ENCODE measurements around the gene SSH3. TPM values are rescaled to one million over a fixed set of nuclear protein-coding genes. Genes with fewer than 3 reads are reported as not detected.

SSH3 gene
- 13.5 and 17.1 TPM in 2 replicates for polyA plus RNA-seq (2012; rRNA removed)
- 4.0 and 7.0 TPM in 2 replicates for polyA plus RNA-seq (2012; cell fraction: cytosol; rRNA removed)
- polyA plus RNA-seq (2012; cell fraction: nucleus; rRNA removed), result 73.4 and 77.8 TPM in 2 replicates

- no peaks in the 10 kb centered on the region for H3F3A ChIP-seq (replicated peaks; ENCODE audit: insufficient read depth)
- DNase-seq, result peak; percentile 89
- H3K4me2 ChIP-seq, result peak within 1 kb of the TSS; percentile 92
- H3K27me3 ChIP-seq (ENCODE audit: insufficient read depth), result no peaks in the 10 kb centered on the region
- H3K4me3 ChIP-seq (ENCODE audit: low read depth in 2 of 2, low read length in 1 of 2), result peak within 1 kb of the TSS; percentile 87 to 88
- no peaks in the 10 kb centered on the region for H3K9me3 ChIP-seq
- H2AFZ ChIP-seq (ENCODE audit: low read depth), result peak within 1 kb of the TSS; percentile 74; the same call in 1 of the 2 replicates
- peaks cover 5% of the 10 kb centered on the region; the same call in 1 of the 2 replicates for H3K79me2 ChIP-seq (ENCODE audit: insufficient read depth)
- H4K20me1 ChIP-seq (ENCODE audit: insufficient read depth), result no peaks in the 10 kb centered on the region
- H3K27ac ChIP-seq (ENCODE audit: low read depth in 2 of 2, low read length in 1 of 2), result peak within 1 kb of the TSS in 1 of 2 experiments; percentile 65; a peak in 1 of 4 replicates
- ChIA-PET POLR2A (interaction anchor here (1.5 to 1.6 kb wide), 2 partner anchors 14 kb away, joined by 5 to 14 read pairs; partner anchors contain the start of gene ANKRD13D), CTCF (interaction anchor here (0.7 to 5.1 kb wide), 12 partner anchors 10 to 1234 kb away, joined by 3 to 37 read pairs (median 4); partner anchors contain the start of gene ANKRD13D)
- H3K4me1 ChIP-seq (ENCODE audit: control insufficient read depth in 1 of 2, insufficient read depth in 2 of 2, low read depth in 1 of 2, low read length in 1 of 2), result peaks cover 13 to 17% of the 10 kb centered on the region in 2 experiments; a peak in 2 of 4 replicates
- no peaks in the 10 kb centered on the region for H3K9me2 ChIP-seq
- peaks cover 5 to 41% of the 10 kb centered on the region in 2 experiments for H3K36me3 ChIP-seq (replicated peaks in 1 of 2; ENCODE audit: control insufficient read depth in 1 of 2, insufficient read depth in 2 of 2, low read length in 1 of 2)
- peak within 1 kb of the TSS; percentile 84 for H3K9ac ChIP-seq
- WGBS (ENCODE audit: low lambda C conversion rate), result 0% methylated on average over 5 of the region's 65 CpGs
- TF ChIP-seq ELF1 (IDR thresholded peaks at IDR 0.05), result peak; percentile 61
- TF ChIP-seq PBX3 (IDR thresholded peaks at IDR 0.05), result 0 out of 2 replicates have a peak, but pooled peaks have one; percentile 1
- no peak for TF ChIP-seq RCOR1 (IDR thresholded peaks at IDR 0.05; ENCODE audit: low read length)
- 0 out of 2 replicates have a peak, but pooled peaks have one; percentile 2 for TF ChIP-seq REST (IDR thresholded peaks at IDR 0.05; ENCODE audit: low read depth, low read length)
- no peak for TF ChIP-seq SIN3A (IDR thresholded peaks at IDR 0.05; ENCODE audit: borderline replicate concordance, low read depth, low read length)
- TF ChIP-seq GABPA (IDR thresholded peaks at IDR 0.05; ENCODE audit: low read depth), result no peak
- TF ChIP-seq TCF12 (IDR thresholded peaks at IDR 0.05), result no peak
- TF ChIP-seq USF1 (IDR thresholded peaks at IDR 0.05; ENCODE audit: borderline replicate concordance, low read depth), result no peak
- TF ChIP-seq POLR2AphosphoS5 (IDR thresholded peaks at IDR 0.05; ENCODE audit: low read depth, low read length), result peak; percentile 42; the same call in 1 of the 2 replicates
- TF ChIP-seq FOXM1 (IDR thresholded peaks at IDR 0.05; ENCODE audit: low read depth), result no peak
- no peak for TF ChIP-seq MXI1 (IDR thresholded peaks at IDR 0.05; ENCODE audit: low read depth, low read length)
These were observed at the start of gene SSH3 for GRCh38 chr11:67303132-67303834. Gene SSH3, plus strand, starts transcription at chr11:67303530. Its CDS starts 96 bp downstream, at chr11:67303626.
